Fibroblast of the aortic adventitia (primary cell): ENCODE results near the gene CC2D2A. TPM values are rescaled to one million over a fixed set of nuclear protein-coding genes. Genes with fewer than 3 reads are reported as not detected.

Source experiments
- DNase-seq: peaks from one replicate; pipeline ENCODE4 v3.0.0-alpha.2; 2010; ENCODE audit warnings: low read depth
- H3K4me3 ChIP-seq: 2 replicates; pipeline ENCODE4 v1.5.1; 2011; ENCODE audit warnings: low read depth, mild to moderate bottlenecking, control low read depth, low read length, moderate library complexity
- total RNA-seq: library from RNA; depleted of rRNA; stranded (reverse); fragments of >200 nt; gene quantifications from 2 replicates; pipeline ENCODE4 v1.2.3, GENCODE V29; 2012; ENCODE audit warnings: low replicate concordance
- TF ChIP-seq, protein P1 (sequence below): IDR thresholded peaks from 2 replicates; pipeline ENCODE4 v1.5.1; 2011; ENCODE audit warnings: mild to moderate bottlenecking, low read length, control low read depth, inconsistent platforms; ENCODE audit not compliant: insufficient read depth

Gene CC2D2A
- total RNA-seq, 1 donor: 52.9 TPM

DNA sequence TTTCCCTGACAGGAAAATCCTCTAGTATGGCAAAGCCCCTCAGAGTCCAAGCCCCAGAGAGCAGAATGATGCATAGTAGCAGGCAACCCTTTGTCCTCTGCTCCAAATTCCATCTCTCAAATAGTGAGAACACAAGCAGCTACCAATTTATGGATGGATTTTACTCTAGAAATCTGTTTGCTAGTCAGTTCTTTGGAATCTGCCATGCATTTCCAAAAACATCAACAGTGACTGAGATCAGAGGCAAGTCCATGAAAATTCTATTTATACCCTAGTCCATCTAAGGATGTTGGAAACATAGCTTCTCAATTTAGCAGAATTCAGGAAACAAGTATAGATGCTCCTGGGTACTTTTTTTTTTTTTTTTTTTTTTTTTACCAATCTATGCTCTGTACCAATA lies 10.0 kb upstream of the CC2D2A start:
- no peak overlapping the region for H3K4me3 ChIP-seq
- DNase-seq: no peak
- TF ChIP-seq, protein P1, sequence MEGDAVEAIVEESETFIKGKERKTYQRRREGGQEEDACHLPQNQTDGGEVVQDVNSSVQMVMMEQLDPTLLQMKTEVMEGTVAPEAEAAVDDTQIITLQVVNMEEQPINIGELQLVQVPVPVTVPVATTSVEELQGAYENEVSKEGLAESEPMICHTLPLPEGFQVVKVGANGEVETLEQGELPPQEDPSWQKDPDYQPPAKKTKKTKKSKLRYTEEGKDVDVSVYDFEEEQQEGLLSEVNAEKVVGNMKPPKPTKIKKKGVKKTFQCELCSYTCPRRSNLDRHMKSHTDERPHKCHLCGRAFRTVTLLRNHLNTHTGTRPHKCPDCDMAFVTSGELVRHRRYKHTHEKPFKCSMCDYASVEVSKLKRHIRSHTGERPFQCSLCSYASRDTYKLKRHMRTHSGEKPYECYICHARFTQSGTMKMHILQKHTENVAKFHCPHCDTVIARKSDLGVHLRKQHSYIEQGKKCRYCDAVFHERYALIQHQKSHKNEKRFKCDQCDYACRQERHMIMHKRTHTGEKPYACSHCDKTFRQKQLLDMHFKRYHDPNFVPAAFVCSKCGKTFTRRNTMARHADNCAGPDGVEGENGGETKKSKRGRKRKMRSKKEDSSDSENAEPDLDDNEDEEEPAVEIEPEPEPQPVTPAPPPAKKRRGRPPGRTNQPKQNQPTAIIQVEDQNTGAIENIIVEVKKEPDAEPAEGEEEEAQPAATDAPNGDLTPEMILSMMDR: no peak

DNA sequence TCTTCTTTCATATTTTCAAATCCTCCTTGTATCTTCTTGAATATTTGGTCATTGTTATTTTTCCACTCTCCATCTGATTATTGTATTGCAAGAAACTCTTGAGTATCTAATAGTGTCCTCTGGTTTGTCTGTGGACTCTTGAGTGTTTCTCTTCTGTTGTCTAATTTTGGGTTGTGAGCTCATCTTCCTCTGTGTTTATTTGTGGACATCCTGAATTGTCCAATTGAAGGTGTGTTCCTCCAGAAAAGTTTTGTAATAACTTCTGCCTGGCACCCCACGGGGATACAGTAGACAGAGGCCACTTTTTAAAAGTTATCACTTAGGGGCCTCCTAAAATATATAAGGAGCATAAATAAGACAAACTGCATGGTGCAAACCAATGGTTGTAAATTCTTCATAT lies 3.1 kb upstream of the CC2D2A start:
- TF ChIP-seq, protein P1: no peak
- no peak for DNase-seq
- H3K4me3 ChIP-seq: no peak overlapping the region

DNA sequence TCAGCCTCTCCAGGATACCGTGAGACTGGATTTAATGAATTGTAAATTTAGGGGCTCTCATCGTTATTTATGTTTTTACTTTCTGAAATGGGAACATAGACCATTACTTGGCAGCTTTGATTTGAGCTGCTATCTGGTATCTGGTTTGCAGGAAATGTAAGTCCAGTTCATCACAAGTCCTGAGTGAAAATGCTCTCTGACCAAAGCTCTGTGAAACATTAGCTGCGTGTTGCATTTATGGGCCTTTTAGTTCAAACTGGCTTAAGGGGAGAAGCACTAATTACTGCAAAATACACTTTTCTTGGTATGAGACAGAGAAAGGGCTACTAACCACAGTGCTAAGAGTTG lies 420 bp downstream of the CC2D2A start:
- DNase-seq: no peak
- TF ChIP-seq, protein P1: no peak
- peak overlapping the region; percentile 72 for H3K4me3 ChIP-seq

DNA sequence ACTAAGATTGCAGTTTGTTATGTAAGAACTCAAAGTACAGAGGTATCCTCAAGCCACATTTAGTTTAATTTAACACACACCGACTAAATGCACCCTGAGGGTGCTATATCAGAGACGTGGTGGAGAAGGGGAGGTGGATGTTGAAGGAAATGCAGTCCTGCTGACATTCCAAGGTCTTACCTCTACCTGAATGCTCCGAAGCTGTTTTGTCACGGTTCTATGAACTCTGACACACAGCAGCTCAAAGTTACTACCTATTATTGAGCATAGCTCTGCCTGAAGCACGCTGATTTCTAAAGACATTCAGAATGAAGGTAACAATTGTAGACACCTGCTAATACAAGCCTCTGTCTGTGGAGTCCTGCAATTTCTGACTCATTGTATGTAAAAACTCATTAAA lies 6.7 kb downstream of the CC2D2A start:
- no peak for DNase-seq
- H3K4me3 ChIP-seq: no peak overlapping the region
- TF ChIP-seq, protein P1: no peak

DNA sequence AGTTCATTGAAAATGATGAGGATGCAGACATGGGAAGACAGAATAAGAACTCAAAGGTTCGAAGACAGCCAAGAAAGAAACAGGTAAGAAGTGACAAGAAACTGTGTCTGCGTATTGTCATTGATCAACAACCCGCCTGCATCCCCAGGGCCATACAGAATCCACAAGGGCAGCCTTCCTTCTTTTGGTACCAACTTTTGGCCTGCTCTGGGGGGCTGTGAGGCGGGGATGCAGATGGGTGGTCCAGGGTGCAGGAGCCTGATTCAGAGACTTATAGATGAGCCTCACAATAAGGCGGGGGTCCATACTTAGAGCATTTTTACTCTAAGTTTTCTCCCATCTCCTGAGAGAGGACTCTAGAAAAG lies 9.0 kb downstream of the CC2D2A start:
- no peak overlapping the region for H3K4me3 ChIP-seq
- no peak for DNase-seq
- TF ChIP-seq, protein P1: no peak

DNA sequence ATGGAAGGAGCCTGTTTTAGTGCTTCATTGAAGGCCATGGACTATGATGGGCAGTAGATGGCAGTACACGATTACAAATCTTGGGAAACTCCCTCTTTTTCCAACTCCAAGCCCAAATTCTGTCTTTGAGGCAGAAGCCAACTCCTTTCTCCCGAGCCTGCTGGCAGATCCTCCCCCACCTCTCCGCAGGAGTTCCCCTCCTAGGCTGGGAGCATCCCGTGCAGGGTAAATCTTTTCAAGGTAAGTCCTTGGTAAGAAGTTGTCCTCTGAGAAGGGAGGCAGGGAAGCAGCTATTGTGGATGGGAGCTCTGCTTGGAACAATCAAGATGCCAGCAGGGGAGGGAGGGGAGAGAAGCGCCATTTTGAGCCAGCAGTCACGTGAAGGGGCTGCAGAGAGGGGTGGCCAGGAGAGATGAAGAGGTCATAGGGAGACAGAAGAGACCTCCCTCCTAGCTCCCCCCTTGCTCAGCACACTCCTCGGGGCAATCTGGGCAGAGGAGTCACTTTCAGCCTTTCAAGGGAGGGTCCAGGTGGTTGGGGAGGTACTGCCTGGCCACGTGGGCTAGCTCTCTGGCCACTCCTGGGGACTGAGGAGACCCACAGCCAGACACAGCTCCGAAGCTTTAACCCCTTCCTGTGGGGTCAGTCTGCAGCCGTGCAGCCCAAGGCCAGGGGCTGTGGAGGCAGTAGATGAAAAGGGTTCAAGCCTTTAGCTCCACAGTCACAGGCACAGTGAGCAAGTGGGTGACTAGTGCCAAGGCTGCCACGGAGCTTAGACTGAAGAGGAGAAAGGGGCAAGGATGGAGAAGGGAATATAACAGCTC lies 9.6 kb downstream of the CC2D2A start:
- H3K4me3 ChIP-seq: peak overlapping the region; percentile 84
- DNase-seq: peak; percentile 95
- TF ChIP-seq, protein P1: peak; percentile 79

DNA sequence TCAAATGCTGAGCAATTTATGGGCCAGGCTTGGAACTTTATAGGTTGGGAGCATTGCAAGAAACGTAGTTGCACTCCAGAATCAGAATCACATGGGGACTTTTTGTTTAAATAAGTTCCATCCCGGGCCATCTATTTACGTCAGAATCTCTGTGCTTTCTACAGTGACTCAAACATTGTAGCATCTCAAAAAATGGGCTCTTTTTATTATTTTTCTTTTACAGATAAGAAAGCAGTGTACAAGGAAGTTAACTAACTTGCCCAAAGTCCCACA lies 10.2 kb downstream of the CC2D2A start:
- peak overlapping the region; percentile 84 for H3K4me3 ChIP-seq
- DNase-seq: peak; percentile 88
- TF ChIP-seq, protein P1: no peak
